NCI-H146 treated with DMSO at 0.1 percent for 48 hours (cell line): ENCODE results near the gene ATRN.
"Not testable (repeated sequence)": the region's sequence is repeated elsewhere in the genome, so short reads cannot be mapped to it uniquely, and the experiment has no call there.

ENCODE experiments used
- DNase-seq: peaks from one replicate; lab custom pipeline; 2025; ENCODE audit not compliant: unreplicated experiment; lab: John Stamatoyannopoulos, UW

ATRN gene

GRCh38 chr20:3514012-3514642, 43.3 kb downstream of the ATRN start:
- no peak for DNase-seq

- DNase-seq = no peak
These were observed 44.8 kb downstream of the ATRN start for GRCh38 chr20:3515379-3516170.

GRCh38 chr20:3521852-3522740, 51.3 kb downstream of the ATRN start:
- DNase-seq = no peak

GRCh38 chr20:3524696-3525095, 53.9 kb downstream of the ATRN start:
- DNase-seq = not testable (repeated sequence)

GRCh38 chr20:3532089-3532615, 61.3 kb downstream of the ATRN start:
- DNase-seq = no peak

- DNase-seq = not testable (repeated sequence)
These were observed 66.9 kb downstream of the ATRN start for GRCh38 chr20:3537733-3538132.

- DNase-seq = no peak
These were observed 68.7 kb downstream of the ATRN start for GRCh38 chr20:3539311-3540107.

- no peak for DNase-seq
These were observed 71.3 kb downstream of the ATRN start for GRCh38 chr20:3541887-3542721.

GRCh38 chr20:3543901-3544507, 73.2 kb downstream of the ATRN start:
- no peak for DNase-seq

- DNase-seq = no peak
These were observed 74.6 kb downstream of the ATRN start for GRCh38 chr20:3545401-3545925.

- no peak for DNase-seq
These were observed 77.1 kb downstream of the ATRN start for GRCh38 chr20:3547906-3548305.

GRCh38 chr20:3550837-3551236, 80.0 kb downstream of the ATRN start:
- no peak for DNase-seq

GRCh38 chr20:3551681-3552434, 81.0 kb downstream of the ATRN start:
- DNase-seq = no peak

GRCh38 chr20:3553663-3554062, 82.8 kb downstream of the ATRN start:
- DNase-seq = no peak

- DNase-seq = no peak
These were observed 86.5 kb downstream of the ATRN start for GRCh38 chr20:3557237-3557785.

GRCh38 chr20:3559231-3559630, 88.4 kb downstream of the ATRN start:
- DNase-seq = no peak

- no peak for DNase-seq
These were observed 88.8 kb downstream of the ATRN start for GRCh38 chr20:3559637-3560036.

GRCh38 chr20:3560162-3560561, 89.3 kb downstream of the ATRN start:
- DNase-seq = no peak
